Trophoblast cell (in vitro differentiated cells and primary cell): ENCODE measurements around the gene REC114.

Source experiments
- DNase-seq, 2 donors: peaks; one replicate each; pipeline ENCODE4 v3.0.0-alpha.2; 2016
- H2AFZ ChIP-seq: 2 replicates; pipeline ENCODE4 v1.6.1; 2013; ENCODE audit warnings: low read length, moderate library complexity, mild to moderate bottlenecking; ENCODE audit not compliant: insufficient read depth, poor library complexity
- H2AK5ac ChIP-seq: 2 replicates; pipeline ENCODE4 v1.6.1; 2013; ENCODE audit warnings: mild to moderate bottlenecking, low read length
- H2BK120ac ChIP-seq: 2 replicates; pipeline ENCODE4 v1.6.1; 2013; ENCODE audit warnings: low read length, mild to moderate bottlenecking, moderate library complexity; ENCODE audit not compliant: insufficient read depth, poor library complexity
- H2BK12ac ChIP-seq: 2 replicates; pipeline ENCODE4 v1.6.1; 2013; ENCODE audit warnings: mild to moderate bottlenecking, low read length, moderate library complexity
- H2BK5ac ChIP-seq: 2 replicates; pipeline ENCODE4 v1.6.1; 2013; ENCODE audit warnings: low read length, low read depth, moderate library complexity, mild to moderate bottlenecking; ENCODE audit not compliant: poor library complexity
- H3K14ac ChIP-seq: 2 replicates; pipeline ENCODE4 v1.6.1; 2013; ENCODE audit warnings: mild to moderate bottlenecking, low read length
- H3K18ac ChIP-seq: 2 replicates; pipeline ENCODE4 v1.6.1; 2013; ENCODE audit warnings: mild to moderate bottlenecking, low read length
- H3K23ac ChIP-seq: 2 replicates; pipeline ENCODE4 v1.6.1; 2013; ENCODE audit warnings: low read length
- H3K27ac ChIP-seq: 2 replicates; pipeline ENCODE4 v1.5.1; 2013; ENCODE audit warnings: low read depth, mild to moderate bottlenecking, inconsistent platforms, low read length, moderate library complexity
- H3K27me3 ChIP-seq: 2 replicates; pipeline ENCODE4 v1.6.1; 2013; ENCODE audit warnings: inconsistent platforms, mild to moderate bottlenecking, low read length, moderate library complexity; ENCODE audit not compliant: insufficient read depth
- H3K36me3 ChIP-seq, 2 experiments: 1 replicate in 1 of 2; 2 replicates in 1 of 2; pipeline ENCODE4 v1.6.1; 2013; ENCODE audit warnings: low read length in 2 of 2, mild to moderate bottlenecking in 2 of 2, moderate library complexity in 1 of 2; ENCODE audit not compliant: insufficient read depth in 2 of 2, control insufficient read depth in 1 of 2
- H3K4ac ChIP-seq: 2 replicates; pipeline ENCODE4 v1.6.1; 2013; ENCODE audit warnings: low read depth, mild to moderate bottlenecking, low read length, moderate library complexity
- H3K4me1 ChIP-seq, 2 experiments: 1 replicate in 1 of 2; 2 replicates in 1 of 2; pipeline ENCODE4 v1.6.1; 2013; ENCODE audit warnings: low read length in 2 of 2, mild to moderate bottlenecking in 2 of 2, moderate library complexity in 1 of 2; ENCODE audit not compliant: insufficient read depth in 2 of 2, control insufficient read depth in 1 of 2
- H3K4me2 ChIP-seq: 2 replicates; pipeline ENCODE4 v1.6.1; 2013; ENCODE audit warnings: inconsistent platforms, mild to moderate bottlenecking, low read length, moderate library complexity
- H3K4me3 ChIP-seq: 2 replicates; pipeline ENCODE4 v1.5.1; 2013; ENCODE audit warnings: mild to moderate bottlenecking, low read depth, low read length, inconsistent platforms
- H3K79me1 ChIP-seq: one replicate; pipeline ENCODE4 v1.6.1; 2013; ENCODE audit warnings: low read length
- H3K79me2 ChIP-seq: 2 replicates; pipeline ENCODE4 v1.6.1; 2013; ENCODE audit warnings: low read length, mild to moderate bottlenecking; ENCODE audit not compliant: control insufficient read depth, insufficient read depth, poor library complexity
- H3K9ac ChIP-seq: 2 replicates; pipeline ENCODE4 v1.6.1; 2013; ENCODE audit warnings: mild to moderate bottlenecking, low read length
- H3K9me3 ChIP-seq: 2 replicates; pipeline ENCODE4 v1.6.1; 2013; ENCODE audit warnings: low read depth, mild to moderate bottlenecking, control low read depth, inconsistent platforms, low read length; ENCODE audit not compliant: insufficient read depth
- H4K12ac ChIP-seq: 2 replicates; pipeline ENCODE4 v1.6.1; 2013; ENCODE audit warnings: low read depth, mild to moderate bottlenecking, low read length, moderate library complexity
- H4K8ac ChIP-seq: 2 replicates; pipeline ENCODE4 v1.6.1; 2013; ENCODE audit warnings: low read depth, mild to moderate bottlenecking, low read length, moderate library complexity
- H4K91ac ChIP-seq: one replicate; pipeline ENCODE4 v1.6.1; 2013; ENCODE audit warnings: low read depth, mild to moderate bottlenecking, low read length, moderate library complexity
- WGBS: extraction: QIAGEN DNeasy Blood & Tissue Kit; methylation state at CpG from one replicate; pipeline ENCODE4 v1.1.7; 2013; ENCODE audit warnings: missing lambda C conversion rate; ENCODE audit not compliant: insufficient read length, insufficient coverage; ENCODE audit errors: extremely low coverage; 5-methylcytosine and 5-hydroxymethylcytosine counted together

Gene REC114

GRCh38 chr15:73607843-73608242, 164.9 kb downstream of the REC114 start:
- no peak overlapping the region for H3K4me2 ChIP-seq
- no peaks in the 10 kb centered on the region for H3K9me3 ChIP-seq
- no peak overlapping the region for H3K23ac ChIP-seq
- no peak overlapping the region for H3K14ac ChIP-seq
- H4K8ac ChIP-seq = no peak overlapping the region
- H3K18ac ChIP-seq = no peak overlapping the region
- H2BK12ac ChIP-seq = no peak overlapping the region
- H2BK120ac ChIP-seq = no peak overlapping the region
- H2AFZ ChIP-seq = no peak overlapping the region
- no peaks in the 10 kb centered on the region for H3K36me3 ChIP-seq
- H3K27ac ChIP-seq = no peak overlapping the region
- H3K27me3 ChIP-seq = no peaks in the 10 kb centered on the region
- H3K4me1 ChIP-seq = peaks cover 3 to 5% of the 10 kb centered on the region in 2 experiments
- no peak overlapping the region for H3K4ac ChIP-seq
- H4K12ac ChIP-seq = no peak overlapping the region
- DNase-seq = no peak
- H3K4me3 ChIP-seq = no peak overlapping the region
- H3K9ac ChIP-seq = no peak overlapping the region
- H3K79me2 ChIP-seq = peaks cover 6% of the 10 kb centered on the region
- H2AK5ac ChIP-seq = no peak overlapping the region
- no CpG with 5 or more reads among the region's 1 CpG for WGBS
- H2BK5ac ChIP-seq = no peak overlapping the region
- no peaks in the 10 kb centered on the region for H3K79me1 ChIP-seq
- no peak overlapping the region for H4K91ac ChIP-seq

GRCh38 chr15:73608475-73608874, 165.5 kb downstream of the REC114 start:
- Histone ChIP-seq H3K4me3 (no peak overlapping the region), H3K18ac (no peak overlapping the region), H3K4me2 (no peak overlapping the region), H3K14ac (no peak overlapping the region), H3K4ac (no peak overlapping the region), H3K79me2 (peaks cover 6% of the 10 kb centered on the region), H2BK120ac (no peak overlapping the region), H4K91ac (no peak overlapping the region), H3K9ac (no peak overlapping the region), H3K4me1 (peaks cover 2 to 3% of the 10 kb centered on the region in 2 experiments), H2AFZ (no peak overlapping the region), H3K36me3 (no peaks in the 10 kb centered on the region), H2BK5ac (no peak overlapping the region), H3K27me3 (no peaks in the 10 kb centered on the region), H4K12ac (no peak overlapping the region), H3K9me3 (no peaks in the 10 kb centered on the region), H3K23ac (no peak overlapping the region), H3K27ac (no peak overlapping the region), H4K8ac (no peak overlapping the region), H2AK5ac (no peak overlapping the region), H2BK12ac (no peak overlapping the region), H3K79me1 (no peaks in the 10 kb centered on the region)
- WGBS = no CpG with 5 or more reads among the region's 1 CpG
- no peak for DNase-seq

DNA sequence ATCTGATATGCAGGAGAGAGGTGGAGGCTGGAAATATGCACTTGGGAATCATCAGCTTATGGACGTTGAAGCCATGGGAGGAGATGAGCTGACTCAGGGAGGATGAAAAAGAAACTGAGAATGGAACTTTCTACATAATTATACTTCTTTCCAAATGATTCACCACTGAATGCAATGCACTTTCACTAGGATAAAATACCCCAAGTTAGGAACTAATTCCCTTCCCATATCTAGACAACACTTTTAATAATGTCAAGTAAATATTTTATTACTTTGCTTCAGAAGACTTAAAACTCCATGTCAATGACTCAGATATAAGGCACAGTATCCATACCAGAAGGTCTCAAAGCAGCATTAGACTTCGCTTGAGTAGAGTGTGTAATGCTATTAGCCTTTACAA, 166.0 kb downstream of the REC114 start:
- H2BK12ac ChIP-seq = no peak overlapping the region
- H4K12ac ChIP-seq = no peak overlapping the region
- peaks cover 6% of the 10 kb centered on the region for H3K79me2 ChIP-seq
- no peaks in the 10 kb centered on the region for H3K27me3 ChIP-seq
- H3K4me2 ChIP-seq = no peak overlapping the region
- DNase-seq = peak; percentile 31 to 68
- no peak overlapping the region for H3K18ac ChIP-seq
- H2BK120ac ChIP-seq = no peak overlapping the region
- no peak overlapping the region for H2AK5ac ChIP-seq
- no CpG with 5 or more reads among the region's 2 CpGs for whole genome bisulfite sequencing
- H3K9ac ChIP-seq = no peak overlapping the region
- no peak overlapping the region for H4K91ac ChIP-seq
- H2AFZ ChIP-seq = no peak overlapping the region
- no peak overlapping the region for H3K4me3 ChIP-seq
- no peak overlapping the region for H3K4ac ChIP-seq
- H3K9me3 ChIP-seq = no peaks in the 10 kb centered on the region
- H3K36me3 ChIP-seq = no peaks in the 10 kb centered on the region
- H2BK5ac ChIP-seq = no peak overlapping the region
- no peak overlapping the region for H4K8ac ChIP-seq
- H3K27ac ChIP-seq = no peak overlapping the region
- H3K14ac ChIP-seq = no peak overlapping the region
- H3K23ac ChIP-seq = no peak overlapping the region
- peaks cover 2 to 3% of the 10 kb centered on the region in 2 experiments for H3K4me1 ChIP-seq
- H3K79me1 ChIP-seq = no peaks in the 10 kb centered on the region
